DND-41 (cell line): ENCODE measurements around the gene PTPRN2.

ENCODE experiments used
- CTCF ChIP-seq: IDR thresholded peaks from 2 replicates; pipeline ENCODE4 v1.5.1; 2012; ENCODE audit warnings: borderline replicate concordance, low read length, moderate library complexity, mild to moderate bottlenecking; ENCODE audit not compliant: poor library complexity, severe bottlenecking; ENCODE audit errors: extremely low read depth
- EZH2 ChIP-seq: IDR thresholded peaks from 3 replicates; pipeline ENCODE4 v1.6.1; 2012; ENCODE audit warnings: borderline replicate concordance, low read depth, mild to moderate bottlenecking, moderate library complexity, low read length, inconsistent platforms; ENCODE audit not compliant: severe bottlenecking

GRCh38 chr7:157936976-157937375, 650.6 kb downstream of the PTPRN2 start:
- TF ChIP-seq CTCF (no peak), EZH2 (no peak)
